ENCODE results near the gene THADA. TPM values are rescaled to one million over a fixed set of nuclear protein-coding genes. Genes with fewer than 3 reads are reported as not detected.

The THADA gene
- total RNA-seq, 1 donor from 2014 or later, result 28.3 TPM

DNA sequence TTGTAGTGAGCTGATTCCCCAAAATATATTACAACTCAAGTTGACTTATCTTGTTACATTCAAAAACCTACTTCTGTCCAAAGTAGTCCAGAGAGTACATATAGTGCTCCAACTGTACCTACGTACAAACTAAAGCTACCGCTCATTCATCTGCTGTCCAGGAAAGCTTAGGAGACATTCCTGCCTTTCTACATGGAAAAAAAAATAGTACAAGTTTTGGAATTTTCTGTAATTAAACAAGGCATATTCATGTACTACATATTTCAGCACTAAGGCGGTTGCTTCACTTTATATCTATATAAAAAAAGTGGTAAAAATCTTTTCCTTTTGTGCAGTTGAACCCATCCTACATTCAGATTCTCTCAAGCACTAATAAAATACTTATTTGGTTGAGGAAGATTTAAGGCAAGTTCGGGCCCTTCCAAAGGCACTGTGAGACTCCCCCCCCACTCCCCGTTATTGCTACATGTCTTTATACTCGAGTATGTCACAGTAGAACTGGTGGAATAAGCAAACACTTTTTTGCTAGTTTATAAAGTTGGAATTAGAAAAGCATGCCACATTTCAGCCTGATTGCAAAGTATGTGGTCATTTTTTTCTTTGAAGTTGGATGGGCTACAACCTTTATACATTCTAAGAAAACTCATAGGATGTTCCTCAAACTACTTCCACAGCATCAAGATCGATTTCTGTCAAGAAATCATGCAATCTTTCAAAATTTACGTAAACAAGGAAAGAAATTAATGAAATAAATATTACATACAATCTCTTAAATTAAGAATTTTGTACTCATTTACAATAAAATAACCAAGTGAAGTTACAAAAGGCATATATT is 373.1 kb downstream of the THADA start:
- peak overlapping the region; percentile 98 for H3K27ac Mint-ChIP-seq (ENCODE audit: unreplicated experiment)
- no peak for DNase-seq (ENCODE audit: extremely low spot score, unreplicated experiment)

DNA sequence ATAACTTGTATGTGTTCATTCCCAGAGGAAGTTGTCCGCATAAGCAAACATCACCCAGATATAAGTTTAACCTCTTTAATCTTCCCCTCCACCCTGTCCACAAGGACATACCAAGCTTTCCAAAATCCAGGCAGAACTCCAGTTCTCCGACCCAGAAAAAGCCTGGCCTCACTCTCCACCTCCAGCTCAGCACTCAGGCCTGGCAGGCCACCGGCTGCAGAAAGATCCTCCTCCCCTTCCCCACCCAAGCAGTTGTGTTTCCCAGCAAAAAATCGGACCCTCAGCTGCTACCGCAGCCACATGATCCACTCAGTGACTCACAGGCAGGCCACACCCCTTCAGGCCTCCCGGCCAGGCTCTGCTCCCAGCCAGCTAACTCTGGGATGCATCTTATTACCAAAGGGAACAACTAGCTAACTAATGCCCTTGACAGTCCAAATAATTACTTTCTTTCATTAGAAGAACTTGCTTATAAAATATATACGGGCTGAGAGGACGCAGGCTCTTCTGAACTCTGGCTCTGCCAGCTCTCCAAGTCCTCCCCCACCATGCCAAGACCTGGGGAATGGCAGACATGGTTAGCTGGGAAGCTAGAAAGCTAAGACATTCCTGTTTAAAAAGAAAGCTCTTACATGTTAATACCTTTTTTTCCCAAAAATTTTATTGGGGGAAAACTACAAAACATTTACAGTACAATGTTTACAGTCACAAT is 373.9 kb downstream of the THADA start:
- DNase-seq (ENCODE audit: extremely low spot score, unreplicated experiment), result peak; percentile 94
- no peaks in the 10 kb centered on the region for H3K27me3 Mint-ChIP-seq (ENCODE audit: unreplicated experiment)
- H3K4me3 Mint-ChIP-seq (ENCODE audit: unreplicated experiment), result peak overlapping the region; percentile 77
- TF ChIP-seq, protein P1, sequence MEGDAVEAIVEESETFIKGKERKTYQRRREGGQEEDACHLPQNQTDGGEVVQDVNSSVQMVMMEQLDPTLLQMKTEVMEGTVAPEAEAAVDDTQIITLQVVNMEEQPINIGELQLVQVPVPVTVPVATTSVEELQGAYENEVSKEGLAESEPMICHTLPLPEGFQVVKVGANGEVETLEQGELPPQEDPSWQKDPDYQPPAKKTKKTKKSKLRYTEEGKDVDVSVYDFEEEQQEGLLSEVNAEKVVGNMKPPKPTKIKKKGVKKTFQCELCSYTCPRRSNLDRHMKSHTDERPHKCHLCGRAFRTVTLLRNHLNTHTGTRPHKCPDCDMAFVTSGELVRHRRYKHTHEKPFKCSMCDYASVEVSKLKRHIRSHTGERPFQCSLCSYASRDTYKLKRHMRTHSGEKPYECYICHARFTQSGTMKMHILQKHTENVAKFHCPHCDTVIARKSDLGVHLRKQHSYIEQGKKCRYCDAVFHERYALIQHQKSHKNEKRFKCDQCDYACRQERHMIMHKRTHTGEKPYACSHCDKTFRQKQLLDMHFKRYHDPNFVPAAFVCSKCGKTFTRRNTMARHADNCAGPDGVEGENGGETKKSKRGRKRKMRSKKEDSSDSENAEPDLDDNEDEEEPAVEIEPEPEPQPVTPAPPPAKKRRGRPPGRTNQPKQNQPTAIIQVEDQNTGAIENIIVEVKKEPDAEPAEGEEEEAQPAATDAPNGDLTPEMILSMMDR (IDR thresholded peaks at IDR 0.05), result no peak
- H3K9me3 Mint-ChIP-seq (ENCODE audit: unreplicated experiment), result no peaks in the 10 kb centered on the region
- H3K27ac Mint-ChIP-seq (ENCODE audit: unreplicated experiment), result peak overlapping the region; percentile 98
- peaks cover 59% of the 10 kb centered on the region for H3K4me1 Mint-ChIP-seq (ENCODE audit: unreplicated experiment)
- H3K36me3 Mint-ChIP-seq (ENCODE audit: unreplicated experiment), result peaks cover 19% of the 10 kb centered on the region

More for the DNA sequence above, 373.1 kb downstream of the THADA start:
- H3K4me3 Mint-ChIP-seq (ENCODE audit: unreplicated experiment), result peak overlapping the region; percentile 77
- H3K9me3 Mint-ChIP-seq (ENCODE audit: unreplicated experiment), result no peaks in the 10 kb centered on the region
- H3K27me3 Mint-ChIP-seq (ENCODE audit: unreplicated experiment), result no peaks in the 10 kb centered on the region
- peaks cover 19% of the 10 kb centered on the region for H3K36me3 Mint-ChIP-seq (ENCODE audit: unreplicated experiment)
- H3K4me1 Mint-ChIP-seq (ENCODE audit: unreplicated experiment), result peaks cover 57% of the 10 kb centered on the region
- TF ChIP-seq, protein P1 (IDR thresholded peaks at IDR 0.05), result no peak

DNA sequence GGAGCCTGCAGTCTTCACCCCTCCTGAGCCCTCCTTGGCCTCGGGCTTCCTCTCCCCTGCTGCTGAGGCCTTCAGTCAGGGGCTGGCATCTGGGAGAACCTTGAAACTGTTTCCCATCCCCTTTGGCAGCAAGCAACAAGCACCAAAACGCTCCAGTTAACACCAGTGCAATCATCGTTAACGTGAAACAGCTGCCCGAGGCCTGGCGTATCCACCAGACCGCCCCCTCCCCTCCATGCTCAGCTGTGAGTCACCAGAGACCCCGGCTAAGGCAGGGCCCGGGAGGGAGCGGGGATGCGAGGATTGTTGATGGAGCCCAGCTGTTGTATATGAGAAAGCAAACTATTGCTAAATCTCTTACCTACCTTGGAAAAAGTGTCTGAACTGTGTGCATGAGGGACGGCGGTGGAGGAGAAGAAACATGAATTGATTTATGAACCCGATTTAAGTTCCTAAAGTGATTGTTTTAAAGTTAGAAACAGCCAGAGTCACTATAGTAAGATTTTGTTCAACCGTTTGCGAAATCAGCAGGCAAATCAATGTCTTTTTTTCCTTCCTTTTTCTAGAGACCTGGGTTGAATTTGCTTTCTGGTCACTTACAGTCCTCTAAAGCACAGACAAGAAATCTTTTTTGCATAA is 374.6 kb downstream of the THADA start:
- peak; percentile 89 for DNase-seq (ENCODE audit: extremely low spot score, unreplicated experiment)
- TF ChIP-seq, protein P1 (IDR thresholded peaks at IDR 0.05), result no peak
- no peaks in the 10 kb centered on the region for H3K27me3 Mint-ChIP-seq (ENCODE audit: unreplicated experiment)
- peak overlapping the region; percentile 77 for H3K4me3 Mint-ChIP-seq (ENCODE audit: unreplicated experiment)
- H3K36me3 Mint-ChIP-seq (ENCODE audit: unreplicated experiment), result peaks cover 19% of the 10 kb centered on the region
- H3K27ac Mint-ChIP-seq (ENCODE audit: unreplicated experiment), result peak overlapping the region; percentile 98
- H3K4me1 Mint-ChIP-seq (ENCODE audit: unreplicated experiment), result peaks cover 59% of the 10 kb centered on the region
- no peaks in the 10 kb centered on the region for H3K9me3 Mint-ChIP-seq (ENCODE audit: unreplicated experiment)

DNA sequence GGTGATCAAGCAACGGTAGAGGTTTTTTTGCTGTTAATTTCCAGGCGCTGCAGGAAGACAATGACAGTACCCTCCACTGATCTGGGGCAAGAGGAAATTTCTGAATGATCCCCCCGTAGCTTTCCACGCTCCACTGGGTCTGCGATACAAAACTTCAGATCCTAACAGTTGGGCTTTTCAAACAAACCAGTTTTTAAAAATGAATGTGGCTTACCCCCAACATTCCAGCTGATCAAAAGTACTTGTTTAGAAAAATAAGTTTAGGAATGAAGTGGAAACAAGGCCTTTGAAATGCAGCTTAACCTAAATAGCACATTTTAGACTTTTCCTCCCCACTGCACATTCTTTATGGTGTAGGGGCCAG is 375.1 kb downstream of the THADA start:
- DNase-seq (ENCODE audit: extremely low spot score, unreplicated experiment), result no peak
- no peaks in the 10 kb centered on the region for H3K27me3 Mint-ChIP-seq (ENCODE audit: unreplicated experiment)
- H3K36me3 Mint-ChIP-seq (ENCODE audit: unreplicated experiment), result peaks cover 19% of the 10 kb centered on the region
- peak overlapping the region; percentile 77 for H3K4me3 Mint-ChIP-seq (ENCODE audit: unreplicated experiment)
- no peaks in the 10 kb centered on the region for H3K9me3 Mint-ChIP-seq (ENCODE audit: unreplicated experiment)
- peak overlapping the region; percentile 98 for H3K27ac Mint-ChIP-seq (ENCODE audit: unreplicated experiment)
- peaks cover 59% of the 10 kb centered on the region for H3K4me1 Mint-ChIP-seq (ENCODE audit: unreplicated experiment)
- TF ChIP-seq, protein P1 (IDR thresholded peaks at IDR 0.05), result no peak

All from osteocyte (in vitro differentiated cells).